HG02642 (cell line): ENCODE measurements around the gene DGKA.
"Not testable (repeated sequence)": the region's sequence is repeated elsewhere in the genome, so short reads cannot be mapped to it uniquely, and the experiment has no call there.

Experiments used
- ATAC-seq: cut with Tn5 transposase; IDR thresholded peaks from one replicate; pipeline ENCODE4 v1.9.1; 2021; ENCODE audit warnings: mild to moderate bottlenecking; ENCODE audit not compliant: unreplicated experiment, poor library complexity

DGKA gene

GRCh38 chr12:55965240-55965639, 34.3 kb downstream of the DGKA start:
- no peak for ATAC-seq

GRCh38 chr12:55965941-55966407, 35.0 kb downstream of the DGKA start, which contains the start of gene PMEL:
PMEL (minus strand) TSS chr12:55966042; CDS start chr12:55966011, 31 bp downstream.
- ATAC-seq, result no peak

GRCh38 chr12:55966408-55967281, 35.7 kb downstream of the DGKA start, which contains the start of gene CDK2:
CDK2 (plus strand) TSS chr12:55966830; CDS start chr12:55967009, 179 bp downstream.
- ATAC-seq, result peak; percentile 94

GRCh38 chr12:55969356-55969755, 38.4 kb downstream of the DGKA start:
- ATAC-seq, result no peak

GRCh38 chr12:55970775-55971174, 39.8 kb downstream of the DGKA start:
- no peak for ATAC-seq

- no peak for ATAC-seq
Measured at GRCh38 chr12:55972042-55972441, 41.1 kb downstream of the DGKA start.

GRCh38 chr12:55972456-55972855, 41.5 kb downstream of the DGKA start:
- ATAC-seq, result no peak

GRCh38 chr12:55972911-55973598, 42.1 kb downstream of the DGKA start:
- ATAC-seq, result no peak

- ATAC-seq, result peak; percentile 91
Measured at GRCh38 chr12:55973599-55974307, 42.8 kb downstream of the DGKA start, which contains the start of gene RAB5B. RAB5B (plus strand) TSS chr12:55974078; CDS start chr12:55986961, 12,883 bp downstream.

GRCh38 chr12:55974308-55974730, 43.4 kb downstream of the DGKA start:
- ATAC-seq, result peak; percentile 15

- no peak for ATAC-seq
Measured at GRCh38 chr12:55978393-55978792, 47.4 kb downstream of the DGKA start.

GRCh38 chr12:55979069-55979468, 48.1 kb downstream of the DGKA start:
- ATAC-seq, result no peak

- ATAC-seq, result not testable (repeated sequence)
Measured at GRCh38 chr12:55981882-55982281, 50.9 kb downstream of the DGKA start.

- peak; percentile 63 for ATAC-seq
Measured at GRCh38 chr12:55982319-55982936, 51.5 kb downstream of the DGKA start.

GRCh38 chr12:55983232-55983842, 52.4 kb downstream of the DGKA start:
- ATAC-seq, result no peak

GRCh38 chr12:55984861-55985260, 53.9 kb downstream of the DGKA start:
- no peak for ATAC-seq

- ATAC-seq, result no peak
Measured at GRCh38 chr12:55985341-55985740, 54.4 kb downstream of the DGKA start.

GRCh38 chr12:55985976-55986375, 55.0 kb downstream of the DGKA start:
- not testable (repeated sequence) for ATAC-seq

- no peak for ATAC-seq
Measured at GRCh38 chr12:55991110-55991509, 60.1 kb downstream of the DGKA start.
